AG09319 (cell line): ENCODE data around the gene NRSN1.

ENCODE experiments used
- DNase-seq: peaks from one replicate; pipeline ENCODE4 v3.0.0-alpha.2; 2010; ENCODE audit warnings: low read depth; ENCODE audit errors: extremely low read depth
- CTCF ChIP-seq: IDR thresholded peaks from 2 replicates; pipeline ENCODE4 v1.5.1; 2011; ENCODE audit warnings: low read depth, mild to moderate bottlenecking, inconsistent platforms, low read length, moderate library complexity

The NRSN1 gene

GRCh38 chr6:24186349-24186748, 60.3 kb downstream of the NRSN1 start:
- TF ChIP-seq CTCF = no peak
- DNase-seq = no peak

GRCh38 chr6:24187965-24188577, 62.1 kb downstream of the NRSN1 start:
- no peak for TF ChIP-seq CTCF
- DNase-seq = no peak

- DNase-seq = no peak
- TF ChIP-seq CTCF = no peak
These were observed 62.6 kb downstream of the NRSN1 start for GRCh38 chr6:24188578-24189080.

GRCh38 chr6:24191346-24191745, 65.3 kb downstream of the NRSN1 start:
- no peak for TF ChIP-seq CTCF
- DNase-seq = no peak

GRCh38 chr6:24193364-24193763, 67.3 kb downstream of the NRSN1 start:
- DNase-seq = no peak
- no peak for TF ChIP-seq CTCF

GRCh38 chr6:24194978-24195700, 69.1 kb downstream of the NRSN1 start:
- TF ChIP-seq CTCF = no peak
- DNase-seq = no peak

GRCh38 chr6:24195836-24196597, 70.0 kb downstream of the NRSN1 start:
- DNase-seq = no peak
- no peak for TF ChIP-seq CTCF
